ENCODE results near the gene SCFD2. TPM values are rescaled to one million over a fixed set of nuclear protein-coding genes. Genes with fewer than 3 reads are reported as not detected.
A peak's percentile ranks its signal among the peaks of the same experiment; 100 is the strongest.

Gene SCFD2
- total and polyA plus RNA-seq, 9 donors = 5.1 to 42.1 (median 13.5) TPM

- TF ChIP-seq EP300 (IDR thresholded peaks at IDR 0.05) (no peak), CTCF (IDR thresholded peaks at IDR 0.05) (no peak), POLR2A (IDR thresholded peaks at IDR 0.05) (no peak)
- no peaks in the 10 kb centered on the region for H3K9me3 ChIP-seq
- no peak for DNase-seq
- no peaks in the 10 kb centered on the region for H3K27me3 ChIP-seq
- intact Hi-C loops (cut with DNase I) = no loop called here
- H3K36me3 ChIP-seq = no peaks in the 10 kb centered on the region
- peaks cover 14% of the 10 kb centered on the region for H3K4me1 ChIP-seq (ENCODE audit: insufficient read depth)
- H3K4me3 ChIP-seq = no peak overlapping the region
- no peak overlapping the region for H3K27ac ChIP-seq
Observed at GRCh38 chr4:52964011-52964410, 401.9 kb downstream of the SCFD2 start.

DNA sequence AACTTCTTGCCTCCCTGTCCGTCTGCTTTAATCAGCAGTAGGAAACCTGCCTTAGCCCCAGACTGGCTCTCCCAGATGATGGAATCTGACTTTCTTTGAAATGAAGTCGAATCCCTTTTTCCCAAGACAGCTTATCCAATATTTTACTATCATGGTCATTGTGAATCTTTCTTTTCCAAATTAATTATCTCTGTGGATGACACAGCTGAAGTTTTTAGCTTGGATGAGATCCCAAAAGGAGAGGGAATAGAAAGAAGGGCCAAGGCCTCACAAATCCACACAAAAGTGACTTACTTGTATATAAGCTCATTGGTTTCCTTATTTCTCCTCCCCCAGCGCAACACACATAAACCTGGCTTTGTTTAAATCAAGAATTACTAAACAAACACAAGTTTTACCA, 403.1 kb downstream of the SCFD2 start:
- Histone ChIP-seq H3K4me1 (ENCODE audit: insufficient read depth) (peaks cover 17% of the 10 kb centered on the region), H3K4me3 (no peak overlapping the region), H3K27ac (peak overlapping the region in 1 of 2 donors; percentile 38), H3K27me3 (no peaks in the 10 kb centered on the region), H3K9me3 (no peaks in the 10 kb centered on the region), H3K36me3 (no peaks in the 10 kb centered on the region)
- WGBS, 3 donors = 46 to 50% (median 50%) methylated on average over 3 of the region's 3 CpGs
- TF ChIP-seq POLR2A (IDR thresholded peaks at IDR 0.05) (no peak), EP300 (IDR thresholded peaks at IDR 0.05) (no peak), CTCF (IDR thresholded peaks at IDR 0.05) (no peak)
- intact Hi-C loops (cut with DNase I) = no loop called here
- no peak for DNase-seq

DNA sequence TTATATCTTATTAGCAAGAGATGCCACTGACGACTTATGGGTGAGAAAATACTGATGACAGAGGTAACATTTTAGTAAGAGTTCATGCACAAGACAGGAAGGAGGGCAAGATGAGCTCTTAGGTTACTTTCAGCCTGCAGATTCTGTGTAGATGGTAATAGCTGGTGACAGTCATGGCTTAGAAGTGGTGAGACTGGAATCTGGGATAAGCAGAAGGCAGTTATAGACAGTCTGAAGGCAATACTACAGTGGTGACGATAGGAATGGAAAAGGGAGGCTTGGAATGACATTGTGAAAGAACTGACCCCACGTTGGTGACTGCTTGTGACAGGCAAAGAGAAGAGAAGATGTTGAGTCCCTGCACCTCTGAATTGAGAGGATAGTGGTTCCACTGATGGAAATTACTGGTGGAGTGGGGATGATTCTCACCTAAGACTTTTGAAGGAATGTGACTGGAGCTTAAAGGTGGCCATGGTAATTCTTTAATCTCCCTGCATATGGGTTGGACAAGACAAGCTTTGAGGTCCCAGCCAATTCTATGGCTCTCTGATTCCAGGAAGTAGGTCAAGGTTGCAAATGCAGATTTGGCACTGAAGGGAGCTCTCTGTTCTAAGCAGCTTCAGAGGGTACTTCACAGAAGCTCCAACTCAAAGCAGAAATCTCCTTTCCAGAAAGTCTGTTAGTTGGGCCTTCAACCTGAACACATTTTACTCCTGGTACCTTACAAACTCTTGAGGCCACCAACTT, 404.0 kb downstream of the SCFD2 start:
- no peak overlapping the region for H3K27ac ChIP-seq
- DNase-seq = no peak
- no peak overlapping the region for H3K4me3 ChIP-seq
- H3K27me3 ChIP-seq = no peaks in the 10 kb centered on the region
- H3K36me3 ChIP-seq = no peaks in the 10 kb centered on the region
- intact Hi-C loops (cut with DNase I) = no loop called here
- H3K4me1 ChIP-seq (ENCODE audit: insufficient read depth) = peaks cover 20% of the 10 kb centered on the region
- H3K9me3 ChIP-seq = no peaks in the 10 kb centered on the region
- 84 to 91% (median 88%) methylated on average over 3 of the region's 3 CpGs for WGBS, 3 donors
- no peak for TF ChIP-seq EP300 (IDR thresholded peaks at IDR 0.05)
- no peak for TF ChIP-seq CTCF (IDR thresholded peaks at IDR 0.05)
- TF ChIP-seq POLR2A (IDR thresholded peaks at IDR 0.05) = no peak

DNA sequence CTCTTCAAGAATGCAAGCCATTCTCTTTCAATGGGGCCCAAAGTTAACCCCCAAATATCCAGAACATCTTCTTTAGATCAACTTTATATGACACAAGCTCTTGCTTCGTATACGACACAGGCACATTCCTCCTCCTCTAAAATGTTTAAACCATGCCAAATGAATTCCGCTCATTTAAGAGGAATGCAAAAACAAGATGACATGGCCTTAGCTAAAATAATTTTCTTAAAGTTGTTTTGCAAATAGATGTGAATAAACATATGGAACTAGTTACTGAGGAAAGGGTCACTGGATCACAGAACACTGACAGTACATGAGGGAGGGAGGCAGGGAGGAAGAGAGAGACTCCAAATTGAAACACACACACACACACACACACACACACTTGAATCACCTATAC, 406.3 kb downstream of the SCFD2 start:
- H3K4me1 ChIP-seq (ENCODE audit: insufficient read depth) = peaks cover 23% of the 10 kb centered on the region
- TF ChIP-seq POLR2A (IDR thresholded peaks at IDR 0.05) (no peak), CTCF (IDR thresholded peaks at IDR 0.05) (no peak), EP300 (IDR thresholded peaks at IDR 0.05) (no peak)
- no peaks in the 10 kb centered on the region for H3K9me3 ChIP-seq
- no peaks in the 10 kb centered on the region for H3K36me3 ChIP-seq
- no peak for DNase-seq
- H3K27ac ChIP-seq = no peak overlapping the region
- no peak overlapping the region for H3K4me3 ChIP-seq
- intact Hi-C loops (cut with DNase I) = loop anchor here in 2 of 4 donors (10.0 kb wide), 1 partner anchor 95 kb away; the partner anchor contains the start of gene RASL11B (in 2 of the 2)
- WGBS, 3 donors = 13 to 37% (median 25%) methylated on average over 3 of the region's 3 CpGs
- H3K27me3 ChIP-seq = no peaks in the 10 kb centered on the region

Measured in ovary (tissue), 9 donors.